GM12875 (cell line): ENCODE data around the gene MAP3K12.

Experiments used
- H3K4me3 ChIP-seq: one replicate; pipeline ENCODE4 v1.5.1; 2011; ENCODE audit warnings: low read depth, low read length, control low read depth
- CTCF ChIP-seq: IDR thresholded peaks from 2 replicates; pipeline ENCODE4 v1.5.1; 2011; ENCODE audit warnings: low read depth, mild to moderate bottlenecking, control low read depth, inconsistent platforms, low read length, moderate library complexity, borderline replicate concordance; ENCODE audit not compliant: insufficient read depth

MAP3K12 gene

GRCh38 chr12:53502983-53503728 lies 3.9 kb upstream of the MAP3K12 start:
- no peak for TF ChIP-seq CTCF
- H3K4me3 ChIP-seq = no peak overlapping the region

GRCh38 chr12:53502331-53502730 lies 3.1 kb upstream of the MAP3K12 start:
- peak overlapping the region; percentile 72 for H3K4me3 ChIP-seq
- no peak for TF ChIP-seq CTCF

GRCh38 chr12:53501615-53502181 lies 2.4 kb upstream of the MAP3K12 start:
- no peak for TF ChIP-seq CTCF
- H3K4me3 ChIP-seq = peak overlapping the region; percentile 72

- TF ChIP-seq CTCF = no peak
- peak within 1 kb of the TSS; percentile 72 for H3K4me3 ChIP-seq
Observed at GRCh38 chr12:53500776-53501614, 1.7 kb upstream of the MAP3K12 start, which contains the start of gene TARBP2. TSS of gene TARBP2 (plus strand) at chr12:53501283. CDS start at chr12:53501409, 126 bp downstream.

GRCh38 chr12:53500142-53500775 lies 1.0 kb upstream of the MAP3K12 start:
- TF ChIP-seq CTCF = no peak
- H3K4me3 ChIP-seq = peak overlapping the region; percentile 55

- no peak overlapping the region for H3K4me3 ChIP-seq
- TF ChIP-seq CTCF = no peak
Observed at GRCh38 chr12:53498235-53498630, 1.0 kb downstream of the MAP3K12 start.
